MM.1S (cell line): ENCODE data around the gene CLDN20.

ENCODE experiments used
- EZH2 ChIP-seq: fragments of 300-600 bp; sonication (generic); optimal IDR thresholded peaks from 2 replicates; pipeline ENCODE3; 2017; ENCODE audit warnings: low read depth, mild to moderate bottlenecking, antibody characterized with exemption, low read length, mixed read lengths
- TF ChIP-seq, protein P1 (sequence below): fragments of 300-600 bp; sonication (generic); IDR thresholded peaks from 2 replicates; pipeline ENCODE4 v1.5.1; 2016; ENCODE audit warnings: antibody characterized with exemption, low read length, mixed read lengths

DNA sequence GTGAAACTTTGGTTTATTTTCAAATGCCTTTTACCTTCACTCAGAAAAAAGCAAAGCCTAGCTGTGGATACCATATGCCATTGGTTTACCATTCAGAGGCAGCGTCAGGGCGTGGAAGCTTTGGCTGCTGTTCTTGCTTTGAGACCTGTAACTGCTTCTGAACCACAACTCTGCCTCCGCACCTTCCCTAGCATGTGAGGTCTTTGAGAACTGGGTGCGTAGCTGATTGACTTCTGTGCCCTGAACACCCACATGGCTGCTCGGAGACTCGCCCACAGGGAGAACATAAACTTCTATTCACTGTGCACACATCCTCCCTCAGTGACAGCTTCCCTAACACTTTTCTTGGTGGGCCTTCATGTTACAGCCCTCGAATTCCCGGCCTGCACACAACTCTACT lies 11.2 kb upstream of the CLDN20 start:
- TF ChIP-seq, protein P1, sequence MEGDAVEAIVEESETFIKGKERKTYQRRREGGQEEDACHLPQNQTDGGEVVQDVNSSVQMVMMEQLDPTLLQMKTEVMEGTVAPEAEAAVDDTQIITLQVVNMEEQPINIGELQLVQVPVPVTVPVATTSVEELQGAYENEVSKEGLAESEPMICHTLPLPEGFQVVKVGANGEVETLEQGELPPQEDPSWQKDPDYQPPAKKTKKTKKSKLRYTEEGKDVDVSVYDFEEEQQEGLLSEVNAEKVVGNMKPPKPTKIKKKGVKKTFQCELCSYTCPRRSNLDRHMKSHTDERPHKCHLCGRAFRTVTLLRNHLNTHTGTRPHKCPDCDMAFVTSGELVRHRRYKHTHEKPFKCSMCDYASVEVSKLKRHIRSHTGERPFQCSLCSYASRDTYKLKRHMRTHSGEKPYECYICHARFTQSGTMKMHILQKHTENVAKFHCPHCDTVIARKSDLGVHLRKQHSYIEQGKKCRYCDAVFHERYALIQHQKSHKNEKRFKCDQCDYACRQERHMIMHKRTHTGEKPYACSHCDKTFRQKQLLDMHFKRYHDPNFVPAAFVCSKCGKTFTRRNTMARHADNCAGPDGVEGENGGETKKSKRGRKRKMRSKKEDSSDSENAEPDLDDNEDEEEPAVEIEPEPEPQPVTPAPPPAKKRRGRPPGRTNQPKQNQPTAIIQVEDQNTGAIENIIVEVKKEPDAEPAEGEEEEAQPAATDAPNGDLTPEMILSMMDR: no peak
- no peak for TF ChIP-seq EZH2
